ENCODE measurements around the gene AIM2. TPM values are rescaled to one million over a fixed set of nuclear protein-coding genes. Genes with fewer than 3 reads are reported as not detected.

Gene AIM2
- total RNA-seq = 1 to 10 TPM in 1 of 3 donors, not detected in 2; 1.1 TPM
- 27.2 TPM for total RNA-seq (2013)

GRCh38 chr1:159076438-159077119, at the start of gene AIM2:
AIM2 (minus strand) TSS chr1:159076766; CDS start chr1:159073499, 3,267 bp downstream.
- H3K27me3 ChIP-seq (ENCODE audit: control insufficient read depth, insufficient read depth, low read length) = no peaks in the 10 kb centered on the region

DNA sequence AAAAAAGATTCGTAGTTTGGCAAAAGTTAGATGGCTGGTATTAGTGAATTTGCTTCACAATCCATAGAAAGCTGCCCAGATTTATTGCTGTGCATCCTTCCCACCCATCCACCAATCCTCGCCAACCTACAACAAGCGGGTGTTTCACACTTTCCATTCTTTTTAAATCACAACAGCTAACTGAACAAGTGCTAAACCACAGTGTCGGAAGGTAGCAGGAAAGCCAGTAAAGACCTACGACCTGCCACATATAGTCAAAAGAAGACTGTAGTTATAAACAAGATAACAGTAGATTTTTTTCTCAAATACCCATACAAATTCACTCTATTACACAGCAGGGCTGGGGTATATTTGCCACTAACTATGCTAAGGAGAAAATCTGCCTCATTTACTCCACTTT, 47.0 kb upstream of the AIM2 start:
- Histone ChIP-seq H3K27me3 (ENCODE audit: control insufficient read depth, insufficient read depth, low read length) (peaks cover 2% of the 10 kb centered on the region), H3K4me1 (ENCODE audit: control insufficient read depth, insufficient read depth, low read length) (no peaks in the 10 kb centered on the region), H3K9me3 (ENCODE audit: control insufficient read depth, insufficient read depth, low read length) (no peaks in the 10 kb centered on the region), H3K4me3 (ENCODE audit: low read length) (no peak overlapping the region), H3K36me3 (ENCODE audit: control insufficient read depth, insufficient read depth, low read length) (no peaks in the 10 kb centered on the region), H3K27ac (ENCODE audit: low read length) (no peak overlapping the region)
- no peak for TF ChIP-seq CTCF (IDR thresholded peaks at IDR 0.05)
- Mint-ChIP-seq H3K27me3 (ENCODE audit: low read depth in 2 of 2) (peaks cover 19 to 36% of the 10 kb centered on the region in 2 donors), H3K4me1 (no peaks in the 10 kb centered on the region), H3K9me3 (no peaks in the 10 kb centered on the region), H3K27ac (no peak overlapping the region), H3K4me3 (no peak overlapping the region), H3K36me3 (no peaks in the 10 kb centered on the region)
- 88% methylated on average over 3 of the region's 5 CpGs for WGBS (ENCODE audit: insufficient coverage)
- ATAC-seq = no peak
- no peak for DNase-seq
- intact Hi-C loops (cut with micrococcal nuclease) = no loop called here

More at GRCh38 chr1:159076438-159077119, at the start of gene AIM2:
- no peaks in the 10 kb centered on the region for H3K9me3 Mint-ChIP-seq
- Histone ChIP-seq H3K4me1 (ENCODE audit: control insufficient read depth, insufficient read depth, low read length) (peaks cover 14% of the 10 kb centered on the region), H3K9me3 (ENCODE audit: control insufficient read depth, insufficient read depth, low read length) (no peaks in the 10 kb centered on the region), H3K36me3 (ENCODE audit: control insufficient read depth, insufficient read depth, low read length) (no peaks in the 10 kb centered on the region), H3K4me3 (ENCODE audit: low read length) (peak within 1 kb of the TSS; percentile 28), H3K27ac (ENCODE audit: low read length) (peak within 1 kb of the TSS; percentile 69)
- H3K4me1 Mint-ChIP-seq = peaks cover 8 to 16% of the 10 kb centered on the region in 2 donors
- intact Hi-C loops (cut with micrococcal nuclease) = loop anchor here (2.0 to 10.0 kb wide), 3 partner anchors 68 to 982 kb away; partner anchors contain the start of gene IFI16
- ATAC-seq (peak; percentile 85 to 89 (median 86)), DNase-seq (peak; percentile 22 to 84)
- no peaks in the 10 kb centered on the region for H3K36me3 Mint-ChIP-seq
- TF ChIP-seq CTCF (IDR thresholded peaks at IDR 0.05) = no peak
- peaks cover 14 to 22% of the 10 kb centered on the region in 2 donors for H3K27me3 Mint-ChIP-seq (ENCODE audit: low read depth in 2 of 2)
- peak within 1 kb of the TSS; percentile 68 to 90 for H3K27ac Mint-ChIP-seq
- peak within 1 kb of the TSS; percentile 46 for H3K4me3 Mint-ChIP-seq
- WGBS (ENCODE audit: insufficient coverage) = 65% methylated on average over 5 of the region's 6 CpGs

- no peak for TF ChIP-seq CTCF (IDR thresholded peaks at IDR 0.05)
- 75% methylated on average over 2 of the region's 2 CpGs for WGBS (ENCODE audit: insufficient coverage)
- no peaks in the 10 kb centered on the region for H3K9me3 ChIP-seq (ENCODE audit: control insufficient read depth, insufficient read depth, low read length)
- H3K27ac ChIP-seq (ENCODE audit: low read length) = no peak overlapping the region
- H3K4me1 ChIP-seq (ENCODE audit: control insufficient read depth, insufficient read depth, low read length) = no peaks in the 10 kb centered on the region
- Mint-ChIP-seq H3K4me3 (no peak overlapping the region), H3K27me3 (ENCODE audit: low read depth in 2 of 2) (peaks cover 20 to 36% of the 10 kb centered on the region in 2 donors), H3K27ac (no peak overlapping the region), H3K9me3 (no peaks in the 10 kb centered on the region), H3K4me1 (no peaks in the 10 kb centered on the region), H3K36me3 (no peaks in the 10 kb centered on the region)
- ATAC-seq (no peak), DNase-seq (no peak)
- no peaks in the 10 kb centered on the region for H3K36me3 ChIP-seq (ENCODE audit: control insufficient read depth, insufficient read depth, low read length)
- intact Hi-C loops (cut with micrococcal nuclease) = no loop called here
- no peak overlapping the region for H3K4me3 ChIP-seq (ENCODE audit: low read length)
- peaks cover 2% of the 10 kb centered on the region for H3K27me3 ChIP-seq (ENCODE audit: control insufficient read depth, insufficient read depth, low read length)
These were observed 45.5 kb upstream of the AIM2 start for GRCh38 chr1:159122005-159122621.

Data from natural killer cell (primary cell).